Stimulated activated CD4-positive, alpha-beta T cell treated with anti-CD3 and anti-CD28 coated beads, TNF-alpha, amount 100 ng/mL, for 1 hour (primary cell): ENCODE measurements around the gene CRKL.
"Not testable (repeated sequence)": the region's sequence is repeated elsewhere in the genome, so short reads cannot be mapped to it uniquely, and the experiment has no call there.

Experiments used
- DNase-seq, 3 donors: peaks; one replicate each; pipeline ENCODE4 v3.0.0-alpha.2; 2020; ENCODE audit warnings: low read depth in 3 of 3, low spot score in 1 of 3

CRKL gene

DNA sequence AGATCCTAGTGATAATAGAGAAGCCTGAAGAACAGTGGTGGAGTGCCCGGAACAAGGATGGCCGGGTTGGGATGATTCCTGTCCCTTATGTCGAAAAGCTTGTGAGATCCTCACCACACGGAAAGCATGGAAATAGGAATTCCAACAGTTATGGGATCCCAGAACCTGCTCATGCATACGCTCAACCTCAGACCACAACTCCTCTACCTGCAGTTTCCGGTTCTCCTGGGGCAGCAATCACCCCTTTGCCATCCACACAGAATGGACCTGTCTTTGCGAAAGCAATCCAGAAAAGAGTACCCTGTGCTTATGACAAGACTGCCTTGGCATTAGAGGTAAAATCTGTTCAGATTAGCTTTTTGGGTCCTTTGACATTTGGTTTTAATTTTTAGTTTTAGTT lies 16.7 kb downstream of the CRKL start:
- no peak for DNase-seq

DNA sequence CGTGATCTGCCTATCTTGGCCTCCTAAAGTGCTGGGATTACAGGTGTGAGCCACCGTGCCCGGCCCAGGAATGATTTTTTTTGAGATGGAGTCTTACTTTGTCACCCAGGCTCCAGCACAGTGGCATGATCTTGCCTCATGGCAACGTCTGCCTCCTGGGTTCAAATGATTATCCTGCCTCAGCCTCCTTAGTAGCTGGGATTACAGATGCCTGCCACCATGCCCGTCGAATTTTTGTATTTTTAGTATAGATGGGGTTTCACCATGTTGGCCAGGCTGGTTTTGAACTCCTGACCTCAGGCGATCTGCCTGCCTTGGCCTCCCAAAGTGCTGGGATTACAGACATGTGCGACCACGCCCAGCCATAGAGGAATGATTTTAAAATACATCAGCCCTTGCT lies 17.8 kb downstream of the CRKL start:
- not testable (repeated sequence) for DNase-seq

DNA sequence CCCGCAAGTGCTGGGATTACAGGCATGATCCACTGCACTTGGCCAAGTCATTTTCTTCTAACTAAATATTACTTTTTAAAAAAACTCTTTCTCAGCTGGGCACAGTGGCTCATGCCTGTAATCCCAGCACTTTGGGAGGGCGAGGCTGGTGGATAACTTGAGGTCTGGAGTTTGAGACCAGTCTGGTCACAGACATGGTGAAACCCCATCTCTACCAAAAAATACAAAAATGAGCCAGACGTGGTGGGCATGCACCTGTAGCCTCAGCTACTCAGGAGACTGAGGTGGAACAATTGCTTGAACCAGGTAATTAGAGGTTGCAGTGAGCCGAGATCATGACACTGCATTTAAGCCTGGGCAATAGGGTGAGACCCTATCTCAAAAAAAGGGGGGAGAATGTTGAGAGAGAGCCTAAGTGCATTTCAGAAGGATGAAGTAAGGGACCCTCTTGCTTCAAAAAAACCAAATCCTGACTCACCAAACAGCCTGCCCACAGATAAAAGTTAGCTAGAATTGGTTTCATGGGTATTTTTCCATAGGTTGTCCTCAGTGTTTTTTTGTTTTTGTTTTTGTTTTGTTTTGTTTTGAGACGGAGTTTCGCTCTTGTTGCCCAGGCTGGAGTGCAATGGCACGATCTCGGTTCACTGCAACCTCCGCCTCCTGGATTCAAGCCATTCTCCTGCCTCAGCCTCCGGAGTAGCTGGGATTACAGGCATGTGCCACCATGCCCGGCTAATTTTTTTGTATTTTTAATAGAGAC lies 18.8 kb downstream of the CRKL start:
- not testable (repeated sequence) for DNase-seq

DNA sequence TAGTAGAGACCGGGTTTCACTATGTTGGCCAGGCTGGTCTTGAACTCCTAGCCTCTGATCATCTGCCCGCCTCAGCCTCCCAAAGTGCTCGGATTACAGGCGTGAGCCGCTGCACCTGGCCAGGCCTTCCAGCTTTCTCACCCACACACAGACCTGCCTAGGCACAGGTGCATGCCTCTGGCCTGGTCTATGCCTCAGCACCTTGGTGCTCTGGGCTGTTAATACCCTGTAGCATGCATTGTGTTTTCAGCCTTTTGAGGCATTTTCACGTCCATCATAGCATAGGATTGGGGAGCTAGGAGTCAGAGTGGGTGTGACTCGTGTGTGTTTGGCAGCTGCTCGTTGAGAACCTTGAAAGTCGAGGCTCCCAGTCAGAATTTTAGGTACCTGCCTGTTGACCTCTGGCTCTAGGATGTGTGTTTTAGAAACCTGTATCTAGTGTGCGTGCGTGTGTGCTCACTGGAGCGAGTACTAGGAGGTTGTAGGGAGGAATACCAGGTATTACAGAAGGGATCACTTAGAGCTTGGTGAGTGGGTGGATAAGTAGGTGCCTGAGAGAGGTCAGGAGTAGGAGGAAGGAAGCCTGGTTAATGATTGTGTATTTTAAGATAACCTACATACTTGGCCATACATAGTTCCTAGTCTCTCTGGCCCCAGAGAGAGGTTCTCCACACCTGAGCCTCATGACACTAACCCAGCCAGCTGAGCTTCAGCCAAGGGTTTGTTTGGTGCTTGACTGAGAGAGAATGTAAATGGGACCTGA lies 20.0 kb downstream of the CRKL start:
- no peak for DNase-seq

DNA sequence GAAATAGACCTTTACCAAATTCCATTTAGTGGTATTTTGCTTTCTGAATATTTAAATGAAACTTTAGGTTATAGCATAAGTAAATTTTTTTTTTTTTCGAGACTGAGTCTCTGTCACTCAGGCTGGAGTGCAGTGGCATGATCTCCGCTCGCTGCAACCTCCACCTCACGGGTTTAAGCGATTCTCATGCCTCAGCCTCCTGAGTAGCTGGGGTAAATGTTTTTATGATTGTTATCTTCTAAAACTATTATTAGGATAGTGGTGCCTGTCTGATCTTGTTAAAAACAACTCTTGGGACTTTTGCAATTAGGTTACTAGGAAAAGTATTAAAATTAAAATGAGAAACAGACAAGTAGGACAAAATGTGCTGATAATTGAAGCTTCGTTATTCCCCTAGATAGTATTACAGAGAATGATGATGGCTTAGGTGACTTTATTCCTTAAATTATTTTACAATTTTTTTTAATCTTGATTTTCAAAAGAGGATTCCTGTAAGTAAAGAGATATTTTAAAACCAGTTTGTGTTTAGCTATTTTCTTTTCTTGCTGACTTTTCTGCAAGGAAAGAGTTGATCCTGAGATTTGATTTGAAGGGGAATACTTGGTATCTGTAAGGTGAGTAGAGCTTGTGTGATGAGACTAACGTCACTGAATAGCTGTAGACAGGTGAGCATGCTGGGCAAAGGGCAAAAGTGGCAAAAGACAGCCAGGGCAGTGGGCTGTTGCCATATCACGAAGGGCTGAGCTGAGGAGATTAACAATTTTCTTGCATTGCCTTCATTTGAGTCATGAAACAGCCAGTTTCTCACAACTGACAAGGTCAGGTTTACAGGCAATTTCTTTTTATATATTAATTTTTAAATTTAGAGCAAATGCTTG lies 20.8 kb downstream of the CRKL start:
- DNase-seq, result no peak

DNA sequence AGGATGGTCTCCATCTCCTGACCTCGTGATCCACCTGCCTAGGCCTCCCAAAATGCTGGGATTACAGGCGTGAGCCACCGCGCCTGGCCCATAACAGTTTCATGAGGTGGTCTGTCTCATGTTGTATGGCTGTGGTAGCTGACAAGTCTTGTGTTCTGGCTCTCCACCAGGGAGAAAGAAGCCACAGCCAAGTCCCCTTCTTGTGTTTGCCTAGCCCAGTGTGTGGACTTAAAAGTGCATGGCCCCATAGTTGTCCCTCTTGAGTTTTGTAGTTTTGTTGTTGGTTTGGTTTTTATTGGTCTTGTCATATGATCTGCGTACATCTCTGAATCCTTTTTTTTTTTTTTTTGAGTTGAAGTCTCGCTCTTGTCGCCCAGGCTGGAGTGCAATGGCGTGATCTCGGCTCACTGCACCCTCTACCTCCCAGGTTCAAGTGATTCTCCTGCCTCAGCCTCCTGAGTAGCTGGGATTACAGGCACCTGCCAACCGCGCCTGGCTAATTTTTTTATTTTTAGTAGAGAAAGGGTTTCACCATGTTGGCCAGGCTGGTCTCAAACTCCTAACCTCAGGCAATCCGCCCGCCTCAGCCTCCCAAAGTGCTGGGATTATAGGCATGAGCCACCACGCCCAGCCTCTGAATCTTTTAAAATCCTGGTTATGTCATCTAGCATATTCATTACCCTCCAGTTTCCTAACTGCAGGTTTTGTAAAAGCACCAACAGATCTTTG lies 22.4 kb downstream of the CRKL start:
- not testable (repeated sequence) for DNase-seq

DNA sequence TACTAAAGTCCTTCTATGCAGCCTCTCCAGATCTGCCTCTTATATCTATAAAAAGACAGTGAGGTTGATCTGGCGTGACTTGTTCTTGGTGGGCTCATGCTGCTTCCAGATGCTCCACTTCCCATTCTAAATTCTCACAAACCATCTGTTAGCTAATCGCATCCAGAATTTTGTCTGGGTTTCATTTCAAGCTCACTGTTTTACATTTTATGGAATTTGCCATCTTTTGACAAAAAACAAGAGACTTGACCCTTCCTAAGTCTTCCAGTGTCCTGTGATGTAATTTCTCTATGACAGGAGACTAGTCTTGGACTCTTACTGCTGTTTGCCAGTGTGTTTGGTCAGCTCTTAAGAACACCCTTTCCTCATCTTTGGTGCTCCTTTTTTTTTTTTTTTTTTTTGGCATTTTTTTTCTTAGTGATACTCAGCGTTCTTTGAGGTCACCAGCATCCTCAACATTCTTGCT lies 23.0 kb downstream of the CRKL start:
- DNase-seq, result no peak

DNA sequence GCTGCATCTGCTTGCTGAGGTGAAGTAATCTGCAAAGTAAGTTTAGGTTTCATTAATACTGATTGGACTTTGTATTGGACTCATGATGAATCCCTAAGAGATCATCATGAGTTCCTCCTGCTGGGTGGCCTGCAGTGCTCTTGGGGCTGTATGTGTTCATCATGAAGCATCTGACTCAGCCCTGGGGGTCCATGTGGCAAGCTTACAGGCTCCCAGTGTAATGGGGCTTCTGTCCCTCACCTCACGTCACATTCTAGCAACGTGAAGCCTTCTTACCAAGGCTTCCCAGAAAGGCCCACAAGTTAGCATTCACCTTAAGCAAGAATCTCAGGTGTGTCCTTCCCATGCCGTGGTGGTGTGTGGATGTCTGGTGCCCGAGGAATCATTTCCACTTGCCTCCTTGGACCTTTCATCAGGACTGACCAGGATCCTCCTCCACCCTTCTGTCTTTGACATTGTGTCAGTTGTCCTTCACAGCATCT lies 23.7 kb downstream of the CRKL start:
- DNase-seq, result no peak

DNA sequence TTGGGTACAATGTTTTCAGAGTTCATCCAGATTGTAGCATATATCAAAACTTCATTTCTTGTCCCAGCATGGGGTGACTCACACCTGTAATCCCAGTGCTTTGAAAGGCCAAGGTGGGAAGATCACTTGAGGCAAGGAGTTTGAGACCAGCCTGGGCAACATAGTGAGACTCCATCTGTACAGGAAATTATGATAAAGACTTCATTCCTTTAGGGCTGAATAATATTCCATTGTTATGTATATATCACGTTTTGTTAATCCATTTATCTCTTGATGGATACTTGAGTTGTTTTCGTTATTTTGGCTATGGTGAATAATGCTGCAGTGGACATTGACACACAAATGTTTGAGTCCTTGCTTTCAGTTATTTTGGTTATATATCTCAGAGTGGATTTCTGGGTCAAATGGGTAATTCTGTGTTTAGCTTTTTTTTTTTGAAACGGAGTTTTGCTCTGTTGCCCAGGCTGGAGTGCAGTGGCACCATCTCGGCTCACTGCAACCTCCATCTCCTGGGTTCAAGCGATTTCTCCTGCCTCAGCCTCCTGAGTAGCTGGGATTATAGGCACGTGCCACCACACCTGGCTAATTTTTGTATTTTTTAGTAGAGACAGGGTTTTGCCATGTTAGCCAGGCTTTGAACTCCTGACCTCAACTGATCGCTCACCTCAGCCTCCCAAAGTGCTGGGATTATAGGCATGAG lies 25.1 kb downstream of the CRKL start:
- not testable (repeated sequence) for DNase-seq

DNA sequence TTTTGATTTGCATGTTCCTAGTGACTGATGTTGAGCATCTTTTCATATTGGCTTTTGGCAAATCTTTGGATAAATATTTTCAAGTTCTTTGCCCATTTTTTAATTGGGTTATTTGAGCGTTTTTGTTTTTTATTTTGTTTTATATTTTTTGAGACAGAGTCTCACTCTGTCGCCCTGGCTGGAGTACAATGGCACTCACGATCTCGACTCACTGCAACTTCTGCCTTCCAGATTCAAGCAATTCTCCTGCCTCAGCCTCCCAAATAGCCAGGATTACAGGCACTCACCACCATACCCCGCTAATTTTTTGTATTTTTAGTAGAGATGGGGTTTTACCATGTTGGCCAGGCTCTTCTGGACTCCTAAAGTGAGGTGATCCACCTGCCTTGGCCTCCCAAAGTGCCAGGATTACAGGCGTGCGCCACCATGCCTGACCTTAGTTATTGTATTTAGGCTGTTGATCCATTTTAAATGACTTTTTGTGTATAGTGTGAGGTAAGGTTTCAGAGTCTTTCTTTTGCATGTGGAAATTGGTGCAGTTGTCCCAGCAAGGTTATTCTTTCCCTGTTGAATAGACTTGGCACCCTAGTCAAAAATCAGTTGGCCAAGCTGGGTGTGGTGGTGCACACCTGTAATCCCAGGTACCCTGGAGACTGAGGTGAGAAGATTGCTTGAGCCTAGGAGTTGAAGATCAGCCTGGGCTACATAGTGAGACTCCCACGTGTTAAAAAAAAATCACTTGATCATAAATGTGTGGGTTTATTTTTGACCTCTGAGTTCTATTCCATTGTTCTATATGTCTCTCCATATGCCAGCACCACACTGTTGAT lies 26.1 kb downstream of the CRKL start:
- DNase-seq, result no peak

DNA sequence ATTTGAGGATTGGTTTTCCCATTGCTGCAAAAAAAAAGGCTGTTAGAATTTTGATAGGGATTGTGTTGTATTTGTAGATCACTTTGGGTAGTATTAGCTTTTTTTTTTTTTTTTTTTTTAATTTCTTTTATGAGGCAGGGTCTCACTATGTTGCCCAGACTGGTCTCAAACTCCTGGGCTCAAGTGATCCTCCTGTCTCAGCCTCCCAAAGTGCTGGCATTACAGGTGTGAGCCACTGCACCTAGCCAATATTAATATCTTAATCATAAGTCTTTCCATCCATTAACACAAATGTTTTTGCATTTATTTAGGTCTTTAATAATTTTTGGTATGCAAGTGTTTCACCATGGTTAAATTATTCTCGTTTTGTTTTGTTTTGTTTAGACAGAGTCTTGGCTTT lies 26.8 kb downstream of the CRKL start:
- DNase-seq, result no peak

DNA sequence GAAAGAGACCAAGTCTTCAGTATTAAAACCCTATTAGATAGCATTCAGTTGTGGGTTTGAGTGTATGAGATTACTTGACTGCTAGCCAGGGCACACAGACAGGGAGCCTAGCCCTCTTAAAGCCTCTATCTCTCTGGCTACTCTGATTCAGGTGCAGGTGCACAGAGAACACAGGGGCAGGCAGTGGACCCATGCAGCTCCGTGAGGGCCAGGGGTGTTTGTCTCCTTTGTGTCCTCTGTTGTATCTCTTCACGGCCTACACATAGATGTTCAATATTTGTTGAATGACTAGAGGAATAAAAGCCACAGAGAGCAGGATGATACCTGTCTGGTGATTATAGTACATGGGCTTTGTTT lies 28.3 kb downstream of the CRKL start:
- no peak for DNase-seq

DNA sequence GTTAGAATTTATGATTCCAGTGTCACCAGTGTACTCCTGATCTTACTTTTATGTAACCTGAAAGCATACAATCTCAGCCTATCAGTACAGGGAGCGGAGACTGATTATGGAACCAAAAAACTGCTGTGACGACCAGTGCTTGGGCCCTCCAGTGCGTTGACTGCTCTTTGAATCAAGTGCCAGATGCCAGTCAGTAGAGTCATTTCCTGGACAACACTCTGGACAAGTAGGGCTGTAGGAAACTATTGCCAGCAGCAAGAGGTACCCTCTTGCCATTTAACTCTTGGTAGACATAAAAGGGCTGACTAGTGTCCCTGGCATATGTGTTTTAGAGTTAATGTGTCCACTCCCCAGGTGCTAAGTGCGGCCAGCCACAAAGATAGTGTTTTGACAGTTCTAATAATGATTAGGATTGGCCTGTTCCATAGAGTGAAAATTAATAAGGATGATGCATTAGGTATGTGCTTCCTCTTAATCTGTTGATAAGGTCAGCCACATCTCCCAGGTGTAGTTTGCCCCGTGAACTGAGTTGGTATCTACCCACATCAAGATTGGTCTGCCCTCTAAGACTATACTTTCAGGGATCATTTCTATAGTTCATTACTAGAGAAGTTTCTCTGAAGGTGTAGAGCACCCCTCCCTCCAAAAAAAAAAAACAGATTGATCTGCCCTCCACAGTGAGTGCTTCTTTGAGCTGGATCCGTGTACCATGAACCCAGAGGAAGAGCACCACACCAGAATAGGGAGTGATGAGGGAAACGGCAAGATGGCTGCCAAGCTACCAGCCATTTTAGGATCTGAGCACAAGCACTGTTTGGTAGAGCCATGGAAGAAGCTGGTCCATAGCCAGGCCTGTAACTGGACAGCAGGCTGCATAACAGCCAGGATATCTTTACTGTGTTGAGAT lies 29.1 kb downstream of the CRKL start:
- no peak for DNase-seq

DNA sequence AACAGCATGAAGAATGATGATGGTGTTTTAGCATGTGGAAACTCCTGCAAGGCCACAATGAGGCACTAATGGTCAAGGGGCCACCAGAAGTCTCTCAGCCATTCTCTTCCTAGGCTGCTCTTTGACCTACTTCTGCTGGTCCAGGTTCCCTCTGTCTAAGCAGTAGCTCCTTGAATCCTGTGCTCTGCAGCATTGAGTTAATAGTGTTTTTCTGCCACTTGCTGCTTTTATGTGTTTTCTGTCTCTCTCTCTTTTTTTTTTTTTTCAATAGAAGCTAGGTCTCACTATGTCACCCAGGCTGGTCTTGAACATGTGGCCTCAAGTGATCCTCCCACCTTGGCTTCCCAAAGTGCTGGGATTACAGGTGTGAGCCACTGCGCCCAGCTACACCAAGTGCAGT lies 29.8 kb downstream of the CRKL start:
- no peak for DNase-seq

DNA sequence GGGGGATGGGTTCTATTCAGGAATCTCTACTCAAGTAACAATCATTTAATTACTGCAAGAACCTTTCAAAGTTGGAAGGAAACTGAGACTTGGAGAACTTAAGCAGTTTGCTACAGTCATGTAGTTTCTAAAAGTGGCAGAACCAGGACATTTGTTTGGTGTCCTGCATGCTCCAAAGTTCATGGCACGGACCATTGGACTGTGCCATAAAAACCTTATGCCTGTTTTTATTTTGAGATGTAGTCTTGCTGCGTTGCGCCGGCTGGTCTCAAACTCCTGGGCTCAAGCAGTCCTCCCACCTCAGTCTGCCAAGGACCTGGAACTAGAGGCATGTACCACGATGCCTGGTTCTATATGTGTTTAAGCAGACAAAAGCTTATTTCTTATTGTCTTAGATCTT lies 31.2 kb downstream of the CRKL start:
- no peak for DNase-seq

DNA sequence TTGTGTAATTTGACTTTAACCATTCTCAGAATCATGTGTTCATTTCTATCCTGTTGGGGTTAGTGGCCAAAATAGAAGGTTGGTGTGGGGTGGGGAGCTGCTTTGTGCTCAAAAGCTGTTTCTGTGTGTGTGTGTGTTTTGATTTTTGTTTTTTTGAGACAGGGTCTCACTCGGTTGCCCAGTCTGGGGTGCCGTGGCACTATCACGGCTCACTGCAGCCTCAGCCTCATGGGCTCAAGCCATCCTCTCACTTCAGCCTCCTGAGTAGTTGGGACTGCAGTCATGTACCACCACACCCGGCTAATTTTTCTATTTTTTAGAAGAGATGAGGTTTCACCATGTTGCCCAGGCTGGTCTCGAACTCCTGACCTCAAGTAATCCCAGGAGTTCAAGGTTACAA lies 31.8 kb downstream of the CRKL start:
- no peak for DNase-seq

DNA sequence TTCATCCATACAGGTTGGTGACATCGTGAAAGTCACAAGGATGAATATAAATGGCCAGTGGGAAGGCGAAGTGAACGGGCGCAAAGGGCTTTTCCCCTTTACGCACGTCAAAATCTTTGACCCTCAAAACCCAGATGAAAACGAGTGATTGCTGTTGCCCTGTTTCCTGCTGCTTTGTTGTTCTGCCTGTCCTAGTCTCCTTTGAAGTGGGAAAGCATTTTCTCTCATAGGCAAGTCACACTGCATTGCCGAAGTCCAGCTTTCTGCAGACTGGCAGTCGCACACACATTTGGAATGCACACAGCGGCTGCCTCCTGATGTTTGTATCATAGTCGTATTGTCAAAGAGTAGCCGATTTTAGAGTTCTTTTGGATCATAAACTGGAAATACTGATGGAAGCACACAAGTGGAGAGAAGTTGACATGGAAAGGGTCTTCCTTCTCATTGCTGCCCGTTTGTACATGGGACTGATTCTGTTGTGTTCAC lies 32.5 kb downstream of the CRKL start:
- DNase-seq, result no peak
